Keratinocyte (primary cell): ENCODE results near the gene ERF. TPM values are rescaled to one million over a fixed set of nuclear protein-coding genes. Genes with fewer than 3 reads are reported as not detected.

ENCODE experiments used
- DNase-seq: peaks from one replicate; pipeline ENCODE4 v3.0.0-alpha.2; 2011; ENCODE audit warnings: low read depth, missing footprints, low spot score
- FAIRE-seq: peaks from 2 replicates; lab custom pipeline; 2011; peaks lifted over from hg19 to GRCh38; lab: Jason Lieb, UNC
- H2AFZ ChIP-seq: 2 replicates; pipeline ENCODE4 v1.6.0; 2012; ENCODE audit warnings: low read length, control low read depth, inconsistent platforms; ENCODE audit not compliant: control insufficient read depth
- H3K27ac ChIP-seq: 2 replicates; pipeline ENCODE4 v1.5.1; 2011; ENCODE audit warnings: low read length; ENCODE audit not compliant: control insufficient read depth, insufficient read depth
- H3K27me3 ChIP-seq: 3 replicates; pipeline ENCODE4 v1.6.0; 2011; ENCODE audit warnings: low read length; ENCODE audit not compliant: control insufficient read depth, insufficient read depth; ENCODE audit errors: extremely low read depth
- H3K36me3 ChIP-seq, 2 experiments: 2 replicates in 1 of 2; 3 replicates in 1 of 2; pipeline ENCODE4 v1.5.1; 2011; ENCODE audit warnings: low read length in 2 of 2, mild to moderate bottlenecking in 1 of 2; ENCODE audit not compliant: control insufficient read depth in 2 of 2, insufficient read depth in 2 of 2; ENCODE audit errors: extremely low read depth in 1 of 2
- H3K4me1 ChIP-seq: 3 replicates; pipeline ENCODE4 v1.5.1; 2011; ENCODE audit warnings: low read length; ENCODE audit not compliant: control insufficient read depth, insufficient read depth; ENCODE audit errors: extremely low read depth
- H3K4me2 ChIP-seq: 3 replicates; pipeline ENCODE4 v1.6.0; 2011; ENCODE audit warnings: low read depth, low read length; ENCODE audit not compliant: control insufficient read depth, insufficient read depth; ENCODE audit errors: extremely low read depth
- H3K4me3 ChIP-seq, 3 experiments: fragments of 200-600 bp in 1 of 3; sonication (generic) in 1 of 3; 2 replicates in 2 of 3; 3 replicates in 1 of 3; pipeline ENCODE4 v1.5.1; 2011 to 2016; ENCODE audit warnings: low read length in 3 of 3, mild to moderate bottlenecking in 3 of 3, control low read depth in 2 of 3, inconsistent platforms in 1 of 3, low read depth in 1 of 3, mixed read lengths in 1 of 3, mixed run types in 1 of 3, moderate library complexity in 1 of 3; ENCODE audit not compliant: control insufficient read depth in 2 of 3, insufficient read depth in 2 of 3; ENCODE audit errors: extremely low read depth in 1 of 3
- H3K79me2 ChIP-seq: 2 replicates; pipeline ENCODE4 v1.6.0; 2012; ENCODE audit warnings: low read length; ENCODE audit not compliant: control insufficient read depth, insufficient read depth
- H3K9ac ChIP-seq: 3 replicates; pipeline ENCODE4 v1.6.0; 2011; ENCODE audit warnings: low read length; ENCODE audit not compliant: control insufficient read depth, insufficient read depth; ENCODE audit errors: extremely low read depth
- H3K9me1 ChIP-seq: 3 replicates; pipeline ENCODE4 v1.6.0; 2011; ENCODE audit warnings: low read length; ENCODE audit not compliant: control insufficient read depth, insufficient read depth; ENCODE audit errors: extremely low read depth
- H3K9me3 ChIP-seq: 2 replicates; pipeline ENCODE4 v1.5.1; 2012; ENCODE audit warnings: low read depth, low read length; ENCODE audit not compliant: control insufficient read depth
- H4K20me1 ChIP-seq: 3 replicates; pipeline ENCODE4 v1.6.0; 2011; ENCODE audit warnings: low read length; ENCODE audit not compliant: control insufficient read depth, insufficient read depth; ENCODE audit errors: extremely low read depth
- EZH2 ChIP-seq: IDR thresholded peaks from one replicate; pipeline ENCODE4 v1.6.1; 2012; ENCODE audit warnings: inconsistent platforms, mild to moderate bottlenecking, low read length, moderate library complexity
- dilution Hi-C: fragments of 300-500 bp; cut with MboI; formaldehyde crosslinking; loops from one replicate; pipeline ENCODE4 v1.7.0; 2020; ENCODE audit warnings: low sequenced_read_pairs; ENCODE audit not compliant: extremely low pct_ligation_motif_present
- polyA plus RNA-seq, 5 experiments: library from polyadenylated mRNA; depleted of rRNA in 3 of 5; stranded (reverse) in 3 of 5; stranded (forward) in 1 of 5; unstranded in 1 of 5; fragments of >200 nt; gene quantifications; 1 replicate in 1 of 5; 2 replicates in 3 of 5; 3 replicates in 1 of 5; pipeline versions ENCODE4 v1.2.1 to v1.2.3, GENCODE V29; 2011 to 2012; ENCODE audit warnings: missing spikeins in 2 of 5, low read depth in 1 of 5, low replicate concordance in 1 of 5
- TF ChIP-seq, protein P1 (sequence below), 3 experiments: IDR thresholded peaks in 1 of 3; conservative IDR thresholded peaks in 1 of 3; optimal IDR thresholded peaks in 1 of 3; 2 replicates in 2 of 3; 3 replicates in 1 of 3; pipeline versions ENCODE3 to v1.5.1; 2011; ENCODE audit warnings: low read length in 3 of 3, mild to moderate bottlenecking in 3 of 3, moderate library complexity in 2 of 3, control low read depth in 1 of 3, inconsistent platforms in 1 of 3; ENCODE audit not compliant: insufficient read depth in 2 of 3; ENCODE audit errors: extremely low read depth in 1 of 3

Gene ERF
- polyA plus RNA-seq, 1 donor (not counting 4 experiments of a cell fraction or from before 2014, with no cell fraction given) = 83.5 TPM

DNA sequence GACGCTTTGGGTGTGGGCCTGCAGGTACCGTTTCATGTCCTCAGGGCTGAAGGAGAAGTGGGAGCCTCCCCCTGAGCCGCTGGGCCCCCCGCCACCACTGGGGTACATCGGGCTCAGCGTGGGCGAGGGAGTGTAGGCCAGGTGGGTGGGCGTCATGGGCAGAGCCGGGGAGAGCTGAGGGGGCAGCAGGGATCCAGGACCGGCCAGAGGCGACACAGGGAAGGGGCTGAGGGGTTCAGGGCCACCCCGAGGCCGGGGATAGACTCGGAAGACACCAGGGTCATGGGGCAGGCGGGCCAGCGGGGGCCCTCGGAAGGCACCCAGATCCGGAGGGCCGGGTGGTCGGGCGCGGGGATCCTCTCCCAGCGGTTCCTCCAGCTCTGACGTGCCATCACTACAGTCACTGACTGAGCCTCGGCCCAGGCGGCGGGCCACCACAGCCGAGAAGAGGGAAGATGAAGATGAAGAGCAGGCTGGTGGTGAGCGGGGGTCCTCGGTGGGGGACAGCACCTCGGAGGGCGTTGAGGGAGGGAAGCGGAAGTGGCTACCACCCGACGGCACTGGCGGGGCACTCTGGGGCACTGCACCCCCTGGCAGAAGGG lies 5.7 kb downstream of the ERF start:
- peaks cover 40% of the 10 kb centered on the region for H3K4me1 ChIP-seq
- no peaks in the 10 kb centered on the region for H3K9me3 ChIP-seq
- H3K79me2 ChIP-seq = peaks cover 50% of the 10 kb centered on the region
- TF ChIP-seq, protein P1, sequence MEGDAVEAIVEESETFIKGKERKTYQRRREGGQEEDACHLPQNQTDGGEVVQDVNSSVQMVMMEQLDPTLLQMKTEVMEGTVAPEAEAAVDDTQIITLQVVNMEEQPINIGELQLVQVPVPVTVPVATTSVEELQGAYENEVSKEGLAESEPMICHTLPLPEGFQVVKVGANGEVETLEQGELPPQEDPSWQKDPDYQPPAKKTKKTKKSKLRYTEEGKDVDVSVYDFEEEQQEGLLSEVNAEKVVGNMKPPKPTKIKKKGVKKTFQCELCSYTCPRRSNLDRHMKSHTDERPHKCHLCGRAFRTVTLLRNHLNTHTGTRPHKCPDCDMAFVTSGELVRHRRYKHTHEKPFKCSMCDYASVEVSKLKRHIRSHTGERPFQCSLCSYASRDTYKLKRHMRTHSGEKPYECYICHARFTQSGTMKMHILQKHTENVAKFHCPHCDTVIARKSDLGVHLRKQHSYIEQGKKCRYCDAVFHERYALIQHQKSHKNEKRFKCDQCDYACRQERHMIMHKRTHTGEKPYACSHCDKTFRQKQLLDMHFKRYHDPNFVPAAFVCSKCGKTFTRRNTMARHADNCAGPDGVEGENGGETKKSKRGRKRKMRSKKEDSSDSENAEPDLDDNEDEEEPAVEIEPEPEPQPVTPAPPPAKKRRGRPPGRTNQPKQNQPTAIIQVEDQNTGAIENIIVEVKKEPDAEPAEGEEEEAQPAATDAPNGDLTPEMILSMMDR (optimal IDR thresholded peaks at IDR 0.05 in 1 of 3, IDR thresholded peaks at IDR 0.05 in 1 of 3, conservative IDR thresholded peaks at IDR 0.05 in 1 of 3; ENCODE audit: extremely low read depth in 1 of 3, insufficient read depth in 2 of 3, low read length in 3 of 3) = no peak
- TF ChIP-seq EZH2 = no peak
- H2AFZ ChIP-seq = no peak overlapping the region
- dilution Hi-C loops = no loop called here
- peaks cover 29% of the 10 kb centered on the region for H4K20me1 ChIP-seq
- H3K9ac ChIP-seq = no peak overlapping the region
- no peak overlapping the region for H3K4me2 ChIP-seq
- H3K36me3 ChIP-seq = peaks cover 18 to 28% of the 10 kb centered on the region in 2 experiments
- H3K27ac ChIP-seq = no peak overlapping the region
- DNase-seq (no peak), FAIRE-seq (no peak)
- no peak overlapping the region for H3K4me3 ChIP-seq
- no peaks in the 10 kb centered on the region for H3K9me1 ChIP-seq
- H3K27me3 ChIP-seq = no peaks in the 10 kb centered on the region

DNA sequence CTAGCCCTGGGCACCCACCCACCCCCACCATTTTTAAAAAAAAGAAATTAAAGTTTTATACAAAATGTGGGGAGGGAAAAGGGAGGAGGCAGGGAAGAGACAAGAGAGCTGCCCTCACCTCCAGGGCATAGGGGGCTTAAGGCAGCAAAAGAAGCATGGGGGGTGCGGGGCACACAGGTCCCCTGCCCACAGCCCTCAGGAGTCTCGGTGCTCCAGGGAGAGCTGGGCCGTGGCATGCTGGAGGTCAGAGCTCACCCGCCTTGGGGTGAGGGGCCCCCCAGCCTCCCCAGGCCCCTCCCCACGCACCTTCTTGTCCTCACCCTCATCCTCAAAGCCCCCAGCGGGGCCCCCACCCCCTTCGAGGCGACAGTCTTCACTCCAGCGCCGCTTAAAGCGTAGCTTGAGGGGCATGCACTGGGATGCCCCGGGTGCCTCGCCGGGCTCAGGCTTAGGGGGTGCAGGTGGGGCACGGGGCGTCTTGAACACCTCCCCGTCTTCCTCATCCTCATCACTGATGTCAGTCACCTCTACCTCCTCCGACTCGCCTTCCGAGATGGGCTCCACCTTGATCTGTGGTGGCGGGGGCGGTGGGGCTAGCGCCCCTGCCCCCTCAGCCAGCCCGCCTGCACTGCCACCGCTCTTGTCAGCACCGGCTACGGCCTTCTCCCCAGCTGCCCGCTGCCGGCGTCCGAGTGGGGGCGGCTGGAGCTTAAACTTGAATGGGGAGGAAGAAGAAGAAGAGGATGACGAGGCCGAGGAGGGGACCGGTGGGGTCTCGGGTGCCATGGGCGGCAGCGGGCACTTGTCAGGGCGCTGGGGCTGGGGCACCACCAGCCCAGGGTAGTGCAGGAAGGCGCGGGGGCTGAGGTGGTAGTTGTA lies 6.4 kb downstream of the ERF start:
- TF ChIP-seq EZH2 = no peak
- TF ChIP-seq, protein P1 (optimal IDR thresholded peaks at IDR 0.05 in 1 of 3, IDR thresholded peaks at IDR 0.05 in 1 of 3, conservative IDR thresholded peaks at IDR 0.05 in 1 of 3; ENCODE audit: extremely low read depth in 1 of 3, insufficient read depth in 2 of 3, low read length in 3 of 3) = no peak
- Histone ChIP-seq H3K9me1 (no peaks in the 10 kb centered on the region), H2AFZ (no peak overlapping the region), H3K79me2 (peaks cover 49% of the 10 kb centered on the region), H3K27ac (no peak overlapping the region), H3K9me3 (no peaks in the 10 kb centered on the region), H3K4me1 (peaks cover 40% of the 10 kb centered on the region), H3K27me3 (no peaks in the 10 kb centered on the region), H3K4me3 (no peak overlapping the region), H3K9ac (no peak overlapping the region), H3K36me3 (peaks cover 18 to 28% of the 10 kb centered on the region in 2 experiments), H3K4me2 (no peak overlapping the region), H4K20me1 (peaks cover 29% of the 10 kb centered on the region)
- dilution Hi-C loops = no loop called here
- FAIRE-seq = no peak
- DNase-seq = no peak
